Neural cell (in vitro differentiated cells): ENCODE results near the gene KIF16B. TPM values are rescaled to one million over a fixed set of nuclear protein-coding genes. Genes with fewer than 3 reads are reported as not detected.

Experiments
- H2AFZ ChIP-seq: fragments of 200-600, 300-800 bp; sonication (generic), shearing (Covaris generic); 2 replicates; pipeline ENCODE4 v1.6.0; 2014; ENCODE audit warnings: low read depth, mild to moderate bottlenecking, antibody characterized with exemption, low read length, moderate library complexity
- H3F3A ChIP-seq: fragments of 200-600 bp; shearing (Covaris generic); 2 replicates; pipeline ENCODE4 v1.6.1; 2016; ENCODE audit warnings: mild to moderate bottlenecking, moderate library complexity, mixed read lengths, antibody characterized with exemption, low read length; ENCODE audit not compliant: insufficient read depth, poor library complexity, severe bottlenecking
- H3K27ac ChIP-seq: fragments of 200-600, 300-800 bp; sonication (generic), shearing (Covaris generic); 2 replicates; pipeline ENCODE4 v1.5.1; 2014; ENCODE audit warnings: mild to moderate bottlenecking, low read length, moderate library complexity
- H3K27me3 ChIP-seq: fragments of 300-800, 200-600 bp; sonication (generic), shearing (Covaris generic); 2 replicates; pipeline ENCODE4 v1.6.0; 2014; ENCODE audit warnings: mild to moderate bottlenecking, low read depth, low read length, moderate library complexity; ENCODE audit not compliant: insufficient read depth
- H3K36me3 ChIP-seq: fragments of 300-800, 200-600 bp; sonication (generic), shearing (Covaris generic); 2 replicates; pipeline ENCODE4 v1.5.1; 2014; ENCODE audit warnings: mild to moderate bottlenecking, antibody characterized with exemption, low read length, moderate library complexity; ENCODE audit not compliant: insufficient read depth
- H3K4me2 ChIP-seq: fragments of 300-800, 200-600 bp; sonication (generic), shearing (Covaris generic); 2 replicates; pipeline ENCODE4 v1.6.0; 2014; ENCODE audit warnings: mild to moderate bottlenecking, low read length
- H3K4me3 ChIP-seq: fragments of 300-800, 200-600 bp; sonication (generic), shearing (Covaris generic); 2 replicates; pipeline ENCODE4 v1.5.1; 2014; ENCODE audit warnings: mild to moderate bottlenecking, low read length, moderate library complexity
- H3K79me2 ChIP-seq: fragments of 200-600 bp; shearing (Covaris generic); replicated peaks from 2 replicates; pipeline ENCODE4 v1.6.0; 2014; ENCODE audit warnings: mild to moderate bottlenecking, low read length, moderate library complexity; ENCODE audit not compliant: insufficient read depth
- H3K9ac ChIP-seq: fragments of 300-800, 200-600 bp; sonication (generic), shearing (Covaris generic); 2 replicates; pipeline ENCODE4 v1.6.1; 2016; ENCODE audit warnings: mild to moderate bottlenecking, low read length, mixed read lengths
- H3K9me2 ChIP-seq: fragments of 200-600 bp; shearing (Covaris generic); 2 replicates; pipeline ENCODE4 v1.6.1; 2016; ENCODE audit warnings: mild to moderate bottlenecking, low read length, mixed read lengths; ENCODE audit not compliant: insufficient read depth
- H3K9me3 ChIP-seq: fragments of 200-600, 300-800 bp; sonication (generic), shearing (Covaris generic); 2 replicates; pipeline ENCODE4 v1.6.1; 2016; ENCODE audit warnings: mild to moderate bottlenecking, mixed run types, low read length, moderate library complexity, mixed read lengths
- H4K20me1 ChIP-seq: fragments of 200-600 bp; shearing (Covaris generic); 2 replicates; pipeline ENCODE4 v1.6.1; 2016; ENCODE audit warnings: mild to moderate bottlenecking, mixed run types; ENCODE audit not compliant: insufficient read depth
- EP300 ChIP-seq: fragments of 450-650 bp; conservative IDR thresholded peaks from 2 replicates; pipeline ENCODE4 v1.6.1; 2014; ENCODE audit warnings: antibody characterized with exemption, mild to moderate bottlenecking, moderate library complexity; ENCODE audit not compliant: poor library complexity, severe bottlenecking
- EZH2 ChIP-seq: fragments of 200-600, 300-800 bp; shearing (Covaris generic), sonication (generic); IDR thresholded peaks from 2 replicates; pipeline ENCODE4 v1.6.1; 2014; ENCODE audit warnings: antibody characterized with exemption, low read length, borderline replicate concordance, mild to moderate bottlenecking; ENCODE audit not compliant: insufficient read depth, poor library complexity, severe bottlenecking
- MXI1 ChIP-seq: fragments of 450-650 bp; conservative IDR thresholded peaks from 2 replicates; pipeline ENCODE4 v1.6.1; 2014; ENCODE audit warnings: antibody characterized with exemption, mild to moderate bottlenecking; ENCODE audit not compliant: poor library complexity, severe bottlenecking
- POLR2AphosphoS5 ChIP-seq: IDR thresholded peaks from 2 replicates; pipeline ENCODE4 v1.6.1; 2012
- RAD21 ChIP-seq: fragments of 450-650 bp; conservative IDR thresholded peaks from 2 replicates; pipeline ENCODE4 v1.6.1; 2014; ENCODE audit warnings: antibody characterized with exemption, mild to moderate bottlenecking, moderate library complexity
- SMC3 ChIP-seq: fragments of 450-650 bp; conservative IDR thresholded peaks from 2 replicates; pipeline ENCODE4 v1.6.1; 2014; ENCODE audit warnings: antibody characterized with exemption, mild to moderate bottlenecking, moderate library complexity; ENCODE audit not compliant: poor library complexity
- TAF1 ChIP-seq: IDR thresholded peaks from 2 replicates; pipeline ENCODE4 v1.6.1; 2012; ENCODE audit warnings: low read depth
- polyA plus RNA-seq: library from polyadenylated mRNA; depleted of rRNA; stranded (reverse); fragments of >200 nt; gene quantifications from 2 replicates; pipeline ENCODE4 v1.2.3, GENCODE V29; 2014
- TF ChIP-seq, protein P1 (sequence below): fragments of 450-650 bp; IDR thresholded peaks from 2 replicates; pipeline ENCODE4 v1.5.1; 2014; ENCODE audit warnings: antibody characterized with exemption, mild to moderate bottlenecking, moderate library complexity; ENCODE audit not compliant: poor library complexity, severe bottlenecking
- TF ChIP-seq, protein P2 (sequence below): IDR thresholded peaks from 2 replicates; pipeline ENCODE4 v1.6.1; 2012; ENCODE audit warnings: borderline replicate concordance

The KIF16B gene
- polyA plus RNA-seq, 1 donor from 2014 or later: 3.8 TPM

GRCh38 chr20:16621435-16622141 is 48.3 kb upstream of the KIF16B start:
- H4K20me1 ChIP-seq: no peaks in the 10 kb centered on the region
- TF ChIP-seq RAD21: no peak
- TF ChIP-seq MXI1: no peak
- no peak for TF ChIP-seq EZH2

GRCh38 chr20:16620961-16621360 is 47.7 kb upstream of the KIF16B start:
- no peaks in the 10 kb centered on the region for H3K9me2 ChIP-seq

More at GRCh38 chr20:16621435-16622141, 48.3 kb upstream of the KIF16B start:
- Histone ChIP-seq H2AFZ (no peak overlapping the region), H3K4me3 (no peak overlapping the region), H3K9ac (no peak overlapping the region), H3K27me3 (no peaks in the 10 kb centered on the region), H3K36me3 (no peaks in the 10 kb centered on the region), H3K4me2 (no peak overlapping the region), H3F3A (no peaks in the 10 kb centered on the region), H3K9me2 (no peaks in the 10 kb centered on the region), H3K9me3 (no peaks in the 10 kb centered on the region), H3K27ac (no peak overlapping the region), H3K79me2 (no peaks in the 10 kb centered on the region)

More at GRCh38 chr20:16620961-16621360, 47.7 kb upstream of the KIF16B start:
- H3K9ac ChIP-seq: no peak overlapping the region
- no peak overlapping the region for H3K4me3 ChIP-seq
- no peak overlapping the region for H3K27ac ChIP-seq
- H3K27me3 ChIP-seq: no peaks in the 10 kb centered on the region
- no peaks in the 10 kb centered on the region for H3K79me2 ChIP-seq
- TF ChIP-seq, protein P1, sequence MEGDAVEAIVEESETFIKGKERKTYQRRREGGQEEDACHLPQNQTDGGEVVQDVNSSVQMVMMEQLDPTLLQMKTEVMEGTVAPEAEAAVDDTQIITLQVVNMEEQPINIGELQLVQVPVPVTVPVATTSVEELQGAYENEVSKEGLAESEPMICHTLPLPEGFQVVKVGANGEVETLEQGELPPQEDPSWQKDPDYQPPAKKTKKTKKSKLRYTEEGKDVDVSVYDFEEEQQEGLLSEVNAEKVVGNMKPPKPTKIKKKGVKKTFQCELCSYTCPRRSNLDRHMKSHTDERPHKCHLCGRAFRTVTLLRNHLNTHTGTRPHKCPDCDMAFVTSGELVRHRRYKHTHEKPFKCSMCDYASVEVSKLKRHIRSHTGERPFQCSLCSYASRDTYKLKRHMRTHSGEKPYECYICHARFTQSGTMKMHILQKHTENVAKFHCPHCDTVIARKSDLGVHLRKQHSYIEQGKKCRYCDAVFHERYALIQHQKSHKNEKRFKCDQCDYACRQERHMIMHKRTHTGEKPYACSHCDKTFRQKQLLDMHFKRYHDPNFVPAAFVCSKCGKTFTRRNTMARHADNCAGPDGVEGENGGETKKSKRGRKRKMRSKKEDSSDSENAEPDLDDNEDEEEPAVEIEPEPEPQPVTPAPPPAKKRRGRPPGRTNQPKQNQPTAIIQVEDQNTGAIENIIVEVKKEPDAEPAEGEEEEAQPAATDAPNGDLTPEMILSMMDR: no peak
- TF ChIP-seq RAD21: no peak
- TF ChIP-seq SMC3: no peak
- TF ChIP-seq EP300: no peak
- no peak for TF ChIP-seq TAF1
- no peak for TF ChIP-seq POLR2AphosphoS5
- TF ChIP-seq MXI1: no peak
- TF ChIP-seq, protein P2, sequence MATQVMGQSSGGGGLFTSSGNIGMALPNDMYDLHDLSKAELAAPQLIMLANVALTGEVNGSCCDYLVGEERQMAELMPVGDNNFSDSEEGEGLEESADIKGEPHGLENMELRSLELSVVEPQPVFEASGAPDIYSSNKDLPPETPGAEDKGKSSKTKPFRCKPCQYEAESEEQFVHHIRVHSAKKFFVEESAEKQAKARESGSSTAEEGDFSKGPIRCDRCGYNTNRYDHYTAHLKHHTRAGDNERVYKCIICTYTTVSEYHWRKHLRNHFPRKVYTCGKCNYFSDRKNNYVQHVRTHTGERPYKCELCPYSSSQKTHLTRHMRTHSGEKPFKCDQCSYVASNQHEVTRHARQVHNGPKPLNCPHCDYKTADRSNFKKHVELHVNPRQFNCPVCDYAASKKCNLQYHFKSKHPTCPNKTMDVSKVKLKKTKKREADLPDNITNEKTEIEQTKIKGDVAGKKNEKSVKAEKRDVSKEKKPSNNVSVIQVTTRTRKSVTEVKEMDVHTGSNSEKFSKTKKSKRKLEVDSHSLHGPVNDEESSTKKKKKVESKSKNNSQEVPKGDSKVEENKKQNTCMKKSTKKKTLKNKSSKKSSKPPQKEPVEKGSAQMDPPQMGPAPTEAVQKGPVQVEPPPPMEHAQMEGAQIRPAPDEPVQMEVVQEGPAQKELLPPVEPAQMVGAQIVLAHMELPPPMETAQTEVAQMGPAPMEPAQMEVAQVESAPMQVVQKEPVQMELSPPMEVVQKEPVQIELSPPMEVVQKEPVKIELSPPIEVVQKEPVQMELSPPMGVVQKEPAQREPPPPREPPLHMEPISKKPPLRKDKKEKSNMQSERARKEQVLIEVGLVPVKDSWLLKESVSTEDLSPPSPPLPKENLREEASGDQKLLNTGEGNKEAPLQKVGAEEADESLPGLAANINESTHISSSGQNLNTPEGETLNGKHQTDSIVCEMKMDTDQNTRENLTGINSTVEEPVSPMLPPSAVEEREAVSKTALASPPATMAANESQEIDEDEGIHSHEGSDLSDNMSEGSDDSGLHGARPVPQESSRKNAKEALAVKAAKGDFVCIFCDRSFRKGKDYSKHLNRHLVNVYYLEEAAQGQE: no peak
- no peak for TF ChIP-seq EZH2
- H3K36me3 ChIP-seq: no peaks in the 10 kb centered on the region
- H3K9me3 ChIP-seq: no peaks in the 10 kb centered on the region
- H4K20me1 ChIP-seq: no peaks in the 10 kb centered on the region
- H3K4me2 ChIP-seq: no peak overlapping the region
- H2AFZ ChIP-seq: no peak overlapping the region
- H3F3A ChIP-seq: no peaks in the 10 kb centered on the region
